Mesenchymal stem cell (in vitro differentiated cells and primary cell): ENCODE data around the gene CMKLR1.

ENCODE experiments used
- DNase-seq: peaks from one replicate; pipeline ENCODE4 v3.0.0-alpha.2; 2013
- H2AFZ ChIP-seq: one replicate; pipeline ENCODE4 v1.6.1; 2013; ENCODE audit warnings: low read depth, mild to moderate bottlenecking, control low read depth, inconsistent platforms, low read length, moderate library complexity
- H2AK5ac ChIP-seq: 2 replicates; pipeline ENCODE4 v1.6.1; 2013; ENCODE audit warnings: low read length, moderate library complexity, mild to moderate bottlenecking, inconsistent platforms; ENCODE audit not compliant: severe bottlenecking
- H2BK120ac ChIP-seq: one replicate; pipeline ENCODE4 v1.6.1; 2013; ENCODE audit warnings: low read depth, mild to moderate bottlenecking, inconsistent platforms, low read length, moderate library complexity
- H2BK12ac ChIP-seq, 2 experiments: one replicate each; pipeline ENCODE4 v1.6.1; 2013; ENCODE audit warnings: inconsistent platforms in 2 of 2, low read length in 2 of 2, mild to moderate bottlenecking in 2 of 2, moderate library complexity in 2 of 2, control low read depth in 1 of 2
- H2BK15ac ChIP-seq: one replicate; pipeline ENCODE4 v1.6.1; 2013; ENCODE audit warnings: mild to moderate bottlenecking, low read depth, inconsistent platforms; ENCODE audit not compliant: poor library complexity, severe bottlenecking
- H2BK5ac ChIP-seq: 2 replicates; pipeline ENCODE4 v1.6.1; 2013; ENCODE audit warnings: low read depth, mild to moderate bottlenecking, low read length, control low read depth, inconsistent platforms; ENCODE audit not compliant: poor library complexity, severe bottlenecking
- H3K14ac ChIP-seq, 2 experiments: one replicate each; pipeline ENCODE4 v1.6.1; 2013; ENCODE audit warnings: inconsistent platforms in 2 of 2, low read length in 2 of 2, control low read depth in 1 of 2, mild to moderate bottlenecking in 1 of 2, moderate library complexity in 1 of 2
- H3K18ac ChIP-seq, 2 experiments: one replicate each; pipeline ENCODE4 v1.6.1; 2013; ENCODE audit warnings: inconsistent platforms in 2 of 2, low read length in 2 of 2, control low read depth in 1 of 2, low read depth in 1 of 2, mild to moderate bottlenecking in 1 of 2
- H3K23ac ChIP-seq, 2 experiments: one replicate each; pipeline ENCODE4 v1.6.1; 2013; ENCODE audit warnings: inconsistent platforms in 2 of 2, low read length in 2 of 2, mild to moderate bottlenecking in 2 of 2, moderate library complexity in 2 of 2, control low read depth in 1 of 2
- H3K27ac ChIP-seq: 2 replicates; pipeline ENCODE4 v1.5.1; 2013; ENCODE audit warnings: mild to moderate bottlenecking, moderate library complexity, low read length, control low read depth, inconsistent platforms; ENCODE audit not compliant: poor library complexity, severe bottlenecking
- H3K27me3 ChIP-seq, 2 experiments: 2 replicates each; pipeline versions ENCODE4 v1.6.1 to v1.7.0; 2013; ENCODE audit warnings: low read length in 2 of 2, mild to moderate bottlenecking in 2 of 2, moderate library complexity in 2 of 2, control low read depth in 1 of 2, inconsistent platforms in 1 of 2; ENCODE audit not compliant: control insufficient read depth in 1 of 2, insufficient read depth in 1 of 2
- H3K36me3 ChIP-seq, 2 experiments: 2 replicates each; pipeline versions ENCODE4 v1.6.1 to v1.7.0; 2013; ENCODE audit warnings: low read length in 2 of 2, control low read depth in 1 of 2, inconsistent platforms in 1 of 2, low read depth in 1 of 2, mild to moderate bottlenecking in 1 of 2; ENCODE audit not compliant: insufficient read depth in 2 of 2, control insufficient read depth in 1 of 2
- H3K4ac ChIP-seq, 2 experiments: one replicate each; pipeline ENCODE4 v1.6.1; 2013; ENCODE audit warnings: inconsistent platforms in 2 of 2, low read length in 2 of 2, mild to moderate bottlenecking in 2 of 2, moderate library complexity in 2 of 2, control low read depth in 1 of 2, low read depth in 1 of 2
- H3K4me1 ChIP-seq: 2 replicates; pipeline ENCODE4 v1.6.1; 2013; ENCODE audit warnings: low read depth, low read length, control low read depth; ENCODE audit not compliant: control insufficient read depth, insufficient read depth
- H3K4me2 ChIP-seq: 2 replicates; pipeline ENCODE4 v1.6.1; 2013; ENCODE audit warnings: low read length, mild to moderate bottlenecking, inconsistent platforms; ENCODE audit not compliant: poor library complexity, severe bottlenecking
- H3K4me3 ChIP-seq, 2 experiments: 2 replicates each; pipeline versions ENCODE4 v1.5.1 to v1.7.0; 2013; ENCODE audit warnings: low read length in 2 of 2, mild to moderate bottlenecking in 2 of 2, control low read depth in 1 of 2, low read depth in 1 of 2; ENCODE audit not compliant: insufficient read depth in 1 of 2
- H3K79me1 ChIP-seq: replicated peaks from 2 replicates; pipeline ENCODE4 v1.6.1; 2013; ENCODE audit warnings: mild to moderate bottlenecking, control low read depth, low read length, inconsistent platforms; ENCODE audit not compliant: poor library complexity, severe bottlenecking
- H3K9ac ChIP-seq: 2 replicates; pipeline ENCODE4 v1.7.0; 2013; ENCODE audit warnings: mild to moderate bottlenecking, low read length, moderate library complexity
- H3K9me3 ChIP-seq: 2 replicates; pipeline ENCODE4 v1.7.0; 2013; ENCODE audit warnings: mild to moderate bottlenecking, low read length; ENCODE audit not compliant: control insufficient read depth
- H4K8ac ChIP-seq: one replicate; pipeline ENCODE4 v1.6.1; 2013; ENCODE audit warnings: inconsistent platforms, mild to moderate bottlenecking, low read length, moderate library complexity
- H4K91ac ChIP-seq: one replicate; pipeline ENCODE4 v1.6.1; 2013; ENCODE audit warnings: mild to moderate bottlenecking, low read length, inconsistent platforms
- WGBS: methylation state at CpG from one replicate; pipeline ENCODE4 v1.1.7; 2013; ENCODE audit warnings: mixed read lengths; 5-methylcytosine and 5-hydroxymethylcytosine counted together

CMKLR1 gene

DNA sequence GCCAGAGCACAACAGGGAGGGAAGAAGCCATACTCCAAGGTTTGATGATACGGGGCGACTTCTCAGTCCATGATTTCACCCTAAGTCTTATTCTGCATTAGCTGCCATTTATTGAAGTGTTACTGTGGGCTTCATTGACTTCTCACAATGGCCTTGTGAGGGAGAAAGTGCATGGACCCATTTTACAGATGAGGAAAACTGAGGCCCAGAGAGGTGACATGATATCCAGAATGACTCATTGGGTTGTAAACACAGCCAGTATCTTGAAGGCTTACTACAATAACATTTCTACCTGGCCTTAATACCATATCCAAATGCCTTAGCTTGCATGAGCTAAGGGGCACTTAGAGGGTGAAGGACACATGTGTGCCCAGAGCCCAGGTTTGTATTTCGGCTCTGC is 100.6 kb downstream of the CMKLR1 start:
- H4K8ac ChIP-seq: no peak overlapping the region
- peaks cover 19 to 24% of the 10 kb centered on the region in 2 experiments for H3K27me3 ChIP-seq
- no peak overlapping the region for H3K9ac ChIP-seq
- no peak overlapping the region for H4K91ac ChIP-seq
- H2BK5ac ChIP-seq: no peak overlapping the region
- H2BK15ac ChIP-seq: no peak overlapping the region
- no peak overlapping the region for H2BK120ac ChIP-seq
- H3K14ac ChIP-seq: no peak overlapping the region
- H3K18ac ChIP-seq: no peak overlapping the region
- DNase-seq: no peak
- H3K4me3 ChIP-seq: no peak overlapping the region
- no peaks in the 10 kb centered on the region for H3K36me3 ChIP-seq
- H3K27ac ChIP-seq: no peak overlapping the region
- H3K23ac ChIP-seq: no peak overlapping the region
- 54% methylated on average over 1 of the region's 3 CpGs for WGBS
- H2BK12ac ChIP-seq: no peak overlapping the region
- H3K9me3 ChIP-seq: peaks cover 7% of the 10 kb centered on the region
- H2AK5ac ChIP-seq: no peak overlapping the region
- H3K4ac ChIP-seq: no peak overlapping the region
- no peaks in the 10 kb centered on the region for H3K79me1 ChIP-seq
- H3K4me2 ChIP-seq: no peak overlapping the region
- H3K4me1 ChIP-seq: no peaks in the 10 kb centered on the region
- H2AFZ ChIP-seq: no peak overlapping the region
